Subcutaneous abdominal adipose tissue (tissue), 5 donors: ENCODE data around the gene SYF2.
"Not testable (repeated sequence)": the region's sequence is repeated elsewhere in the genome, so short reads cannot be mapped to it uniquely, and the experiment has no call there.

Source experiments
- H3K27ac ChIP-seq: one replicate; pipeline ENCODE4 v1.7.0; 2013; ENCODE audit warnings: low read depth, mild to moderate bottlenecking, inconsistent platforms, low read length, moderate library complexity
- H3K27me3 ChIP-seq, 5 donors: one replicate each; pipeline ENCODE4 v1.7.0; 2013; ENCODE audit warnings: low read length in 5 of 5, inconsistent platforms in 1 of 5; ENCODE audit not compliant: control insufficient read depth in 5 of 5, insufficient read depth in 4 of 5
- H3K36me3 ChIP-seq, 5 donors: one replicate each; pipeline ENCODE4 v1.7.0; 2013; ENCODE audit warnings: low read length in 5 of 5; ENCODE audit not compliant: control insufficient read depth in 5 of 5, insufficient read depth in 5 of 5
- H3K4me1 ChIP-seq, 5 donors: one replicate each; pipeline ENCODE4 v1.7.0; 2013; ENCODE audit warnings: low read length in 5 of 5, mild to moderate bottlenecking in 3 of 5, moderate library complexity in 1 of 5; ENCODE audit not compliant: control insufficient read depth in 5 of 5, insufficient read depth in 5 of 5
- H3K4me3 ChIP-seq, 5 donors: one replicate each; pipeline ENCODE4 v1.7.0; 2013; ENCODE audit warnings: low read length in 5 of 5, low read depth in 1 of 5
- H3K9ac ChIP-seq, 5 donors: one replicate each; pipeline ENCODE4 v1.7.0; 2013; ENCODE audit warnings: low read length in 5 of 5, mild to moderate bottlenecking in 4 of 5, moderate library complexity in 3 of 5
- H3K9me3 ChIP-seq, 5 donors: one replicate each; pipeline ENCODE4 v1.7.0; 2013; ENCODE audit warnings: low read length in 5 of 5; ENCODE audit not compliant: control insufficient read depth in 5 of 5
- donor health status: healthy.
- donor health status: healthy.
- donor health status: healthy.
- donor health status: healthy.
- donor health status: healthy.

Gene SYF2

DNA sequence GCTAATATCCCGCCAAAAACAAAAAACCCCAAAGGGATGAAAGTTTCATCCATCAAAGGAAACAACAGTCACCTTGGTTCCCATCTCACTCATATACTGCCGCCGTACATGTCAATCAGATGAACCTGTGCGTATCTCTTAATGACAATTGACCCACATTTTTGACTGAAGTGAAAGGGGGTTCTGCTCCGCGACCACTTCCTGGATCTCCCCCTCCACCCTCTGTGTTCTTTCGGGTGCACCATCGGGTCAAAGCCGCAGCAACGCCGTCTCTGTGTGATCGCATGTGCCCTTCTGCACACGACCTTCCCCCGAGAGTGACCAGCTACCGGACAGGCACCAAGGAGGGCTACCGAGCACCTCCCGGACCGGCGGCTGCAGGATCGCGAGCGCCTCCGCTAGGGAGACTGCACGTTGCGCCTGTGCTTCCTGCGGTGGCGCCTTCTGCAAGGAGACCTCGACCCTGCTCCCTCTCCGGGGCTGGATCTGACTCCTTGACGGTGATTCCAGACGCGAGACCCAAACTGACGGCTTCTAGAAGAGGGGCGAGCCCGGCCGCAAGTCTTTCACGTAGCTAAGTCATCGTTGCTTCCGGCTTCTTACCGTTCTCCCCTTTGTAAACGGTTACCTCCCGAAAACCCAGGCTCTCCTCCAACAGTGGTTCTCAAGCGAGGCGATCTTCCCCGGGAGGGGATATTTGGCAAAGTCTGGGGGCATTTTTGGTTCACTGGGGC, 34.4 kb upstream of the SYF2 start:
- not testable (repeated sequence) for H3K9ac ChIP-seq, H3K27me3 ChIP-seq, H3K9me3 ChIP-seq, H3K27ac ChIP-seq, H3K4me1 ChIP-seq, H3K36me3 ChIP-seq
- peak overlapping the region in 3 of 5 donors; percentile 50 to 63 (median 54) for H3K4me3 ChIP-seq

DNA sequence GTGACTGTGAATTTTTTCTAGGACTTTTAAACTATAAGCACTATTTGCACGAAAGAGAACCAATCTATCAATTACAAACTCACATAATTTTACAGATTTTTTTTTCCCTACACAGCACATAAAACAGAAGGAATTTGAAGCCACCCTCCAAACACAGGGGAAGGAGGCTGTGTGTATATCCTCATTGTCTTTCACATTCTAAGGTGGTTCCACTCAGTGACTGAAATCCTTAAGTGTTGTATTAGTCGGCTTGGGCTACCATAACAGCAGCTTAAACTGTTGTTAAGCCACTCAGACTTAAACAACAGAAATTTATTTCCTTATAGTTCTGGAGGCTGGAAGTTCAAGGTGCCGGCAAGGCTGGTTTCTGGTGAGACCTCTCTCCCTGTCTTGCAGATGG, 28.0 kb upstream of the SYF2 start:
- H3K27me3 ChIP-seq, H3K27ac ChIP-seq: not testable (repeated sequence)

DNA sequence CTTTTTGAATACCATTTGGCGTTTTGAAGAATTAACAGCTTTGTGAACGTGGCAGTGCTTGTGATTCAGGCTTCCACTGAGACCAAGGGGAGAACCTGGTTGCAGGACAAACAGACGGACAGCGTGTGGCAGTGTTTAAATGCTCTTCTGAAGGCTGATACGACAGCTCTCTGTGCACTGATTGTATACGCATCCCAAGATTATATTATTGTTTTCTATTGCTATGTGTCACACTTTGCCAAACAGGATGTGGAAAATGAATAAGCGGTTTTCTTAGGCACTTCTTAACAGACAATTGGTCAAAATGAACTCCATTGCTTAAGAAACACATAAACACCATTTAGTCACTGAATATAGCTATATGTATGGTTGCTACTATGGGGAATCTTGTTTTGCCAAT, 27.5 kb upstream of the SYF2 start:
- not testable (repeated sequence) for H3K4me1 ChIP-seq, H3K9ac ChIP-seq, H3K27ac ChIP-seq

More for the DNA sequence above, 28.0 kb upstream of the SYF2 start:
- H3K4me1 ChIP-seq, H3K9me3 ChIP-seq, H3K36me3 ChIP-seq, H3K4me3 ChIP-seq, H3K9ac ChIP-seq: not testable (repeated sequence)

DNA sequence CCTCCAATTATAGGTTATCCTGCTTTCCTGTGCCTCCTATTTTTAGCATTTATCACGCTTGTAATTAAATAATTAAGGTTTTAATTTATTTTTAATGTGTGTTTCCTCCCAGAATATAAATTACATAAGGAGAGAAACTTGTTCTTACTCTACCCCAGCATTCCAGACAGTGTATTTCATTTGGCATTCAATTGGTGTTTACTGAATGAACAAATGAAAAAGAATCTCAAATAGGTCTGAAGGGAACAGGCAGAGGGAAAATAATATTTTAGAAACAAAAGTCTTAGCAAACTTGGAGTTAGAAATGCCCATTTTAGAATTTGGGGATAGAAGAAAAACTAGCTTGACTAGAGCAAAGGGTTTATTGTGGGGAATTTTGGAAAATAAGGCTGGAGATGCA, 24.9 kb upstream of the SYF2 start:
- H3K9ac ChIP-seq: no peak overlapping the region
- H3K27me3 ChIP-seq: no peaks in the 10 kb centered on the region
- no peaks in the 10 kb centered on the region for H3K9me3 ChIP-seq
- H3K27ac ChIP-seq: no peak overlapping the region
- peaks cover 0 to 3% (median 0%) of the 10 kb centered on the region in 5 donors for H3K4me1 ChIP-seq
- H3K36me3 ChIP-seq: no peaks in the 10 kb centered on the region
- no peak overlapping the region for H3K4me3 ChIP-seq

More for the DNA sequence above, 27.5 kb upstream of the SYF2 start:
- H3K27me3 ChIP-seq, H3K9me3 ChIP-seq, H3K4me3 ChIP-seq, H3K36me3 ChIP-seq: not testable (repeated sequence)

DNA sequence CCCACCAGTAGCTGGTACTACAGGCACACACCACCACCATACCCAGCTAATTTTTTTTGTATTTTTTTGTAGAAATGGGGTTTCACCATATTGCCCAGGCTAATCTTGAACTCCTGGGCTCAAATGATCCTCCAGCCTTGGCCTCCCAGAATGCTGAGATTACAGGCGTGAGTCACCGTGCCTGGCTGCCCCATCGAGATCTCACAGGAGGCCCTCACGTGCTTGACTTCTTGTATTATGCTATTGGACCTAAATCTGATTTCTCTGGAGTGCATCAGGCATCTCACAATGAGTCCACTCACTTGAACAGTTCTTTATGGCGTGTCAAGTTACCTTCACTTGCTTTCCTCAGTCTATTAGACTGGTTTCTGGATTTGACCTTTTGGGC, 24.3 kb upstream of the SYF2 start:
- Histone ChIP-seq H3K9me3 (no peaks in the 10 kb centered on the region), H3K27ac (no peak overlapping the region), H3K4me1 (peaks cover 0 to 3% (median 0%) of the 10 kb centered on the region in 5 donors), H3K9ac (no peak overlapping the region), H3K36me3 (no peaks in the 10 kb centered on the region), H3K4me3 (no peak overlapping the region), H3K27me3 (no peaks in the 10 kb centered on the region)

DNA sequence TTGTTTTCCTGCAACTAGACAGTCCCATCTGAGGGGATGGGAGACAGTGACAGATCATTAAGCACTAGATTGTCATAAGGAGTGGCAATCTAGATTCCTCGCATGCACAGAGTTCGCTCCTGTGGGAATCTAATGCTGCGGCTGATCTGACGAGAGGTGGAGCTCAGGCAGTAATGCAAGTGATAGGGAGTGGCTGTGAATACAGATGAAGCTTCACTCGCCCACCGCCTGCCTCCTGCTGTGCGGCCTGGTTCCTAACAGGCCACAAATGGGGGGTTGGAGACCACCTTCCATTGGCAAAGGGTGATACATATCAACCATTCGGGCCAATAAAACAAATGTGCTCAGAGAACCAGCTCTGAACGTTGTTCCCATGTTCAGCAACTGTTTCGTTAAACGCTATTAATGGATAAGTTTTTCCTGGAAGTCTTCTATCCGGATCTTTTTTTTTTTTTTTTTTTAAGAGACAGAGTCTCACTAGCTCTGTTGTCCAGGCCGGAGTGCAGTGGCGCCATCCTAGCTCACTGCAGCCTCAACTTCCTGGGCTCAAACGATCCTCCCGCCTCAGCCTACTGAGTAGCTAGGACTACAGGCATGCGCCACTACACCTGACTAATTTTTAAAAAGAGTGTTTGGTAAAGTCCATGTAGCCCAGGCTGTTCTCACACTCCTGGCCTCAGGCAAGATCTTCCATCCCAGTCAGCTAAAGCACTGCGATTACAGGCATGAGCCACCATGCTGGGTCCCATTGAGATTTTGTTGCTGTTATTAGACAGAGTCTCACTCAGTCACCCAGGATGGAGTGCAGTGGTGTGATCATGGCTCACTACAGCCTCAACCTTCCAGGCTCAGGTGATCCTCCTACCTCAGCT, 23.6 kb upstream of the SYF2 start:
- Histone ChIP-seq H3K27ac (no peak overlapping the region), H3K36me3 (no peaks in the 10 kb centered on the region)

DNA sequence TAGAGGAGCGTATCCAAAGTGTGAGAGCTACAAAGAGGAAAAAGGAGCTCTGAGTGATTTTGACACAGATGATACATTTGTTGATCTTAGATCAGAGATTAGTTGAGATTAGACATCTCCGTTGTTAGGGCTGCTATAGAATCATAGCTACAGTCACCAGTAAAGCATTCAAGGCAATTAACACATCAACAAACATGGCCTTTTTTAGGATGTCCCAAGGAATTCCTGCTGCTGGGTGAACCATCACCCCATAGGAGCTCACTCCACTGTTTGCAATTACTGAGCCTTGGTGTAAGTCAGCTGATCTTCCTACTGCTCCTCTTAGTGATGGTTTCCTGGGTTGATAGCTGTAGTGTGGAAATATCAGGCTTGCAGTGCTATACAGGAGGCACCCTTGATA, 21.6 kb upstream of the SYF2 start:
- H3K9me3 ChIP-seq: no peaks in the 10 kb centered on the region
- no peaks in the 10 kb centered on the region for H3K36me3 ChIP-seq
- H3K9ac ChIP-seq: no peak overlapping the region
- no peak overlapping the region for H3K27ac ChIP-seq
- H3K4me3 ChIP-seq: no peak overlapping the region
- H3K4me1 ChIP-seq: no peaks in the 10 kb centered on the region
- H3K27me3 ChIP-seq: no peaks in the 10 kb centered on the region

More for the DNA sequence above, 23.6 kb upstream of the SYF2 start:
- Histone ChIP-seq H3K9me3 (no peaks in the 10 kb centered on the region), H3K4me1 (peaks cover 0 to 3% (median 0%) of the 10 kb centered on the region in 5 donors), H3K9ac (no peak overlapping the region), H3K27me3 (no peaks in the 10 kb centered on the region), H3K4me3 (no peak overlapping the region)

DNA sequence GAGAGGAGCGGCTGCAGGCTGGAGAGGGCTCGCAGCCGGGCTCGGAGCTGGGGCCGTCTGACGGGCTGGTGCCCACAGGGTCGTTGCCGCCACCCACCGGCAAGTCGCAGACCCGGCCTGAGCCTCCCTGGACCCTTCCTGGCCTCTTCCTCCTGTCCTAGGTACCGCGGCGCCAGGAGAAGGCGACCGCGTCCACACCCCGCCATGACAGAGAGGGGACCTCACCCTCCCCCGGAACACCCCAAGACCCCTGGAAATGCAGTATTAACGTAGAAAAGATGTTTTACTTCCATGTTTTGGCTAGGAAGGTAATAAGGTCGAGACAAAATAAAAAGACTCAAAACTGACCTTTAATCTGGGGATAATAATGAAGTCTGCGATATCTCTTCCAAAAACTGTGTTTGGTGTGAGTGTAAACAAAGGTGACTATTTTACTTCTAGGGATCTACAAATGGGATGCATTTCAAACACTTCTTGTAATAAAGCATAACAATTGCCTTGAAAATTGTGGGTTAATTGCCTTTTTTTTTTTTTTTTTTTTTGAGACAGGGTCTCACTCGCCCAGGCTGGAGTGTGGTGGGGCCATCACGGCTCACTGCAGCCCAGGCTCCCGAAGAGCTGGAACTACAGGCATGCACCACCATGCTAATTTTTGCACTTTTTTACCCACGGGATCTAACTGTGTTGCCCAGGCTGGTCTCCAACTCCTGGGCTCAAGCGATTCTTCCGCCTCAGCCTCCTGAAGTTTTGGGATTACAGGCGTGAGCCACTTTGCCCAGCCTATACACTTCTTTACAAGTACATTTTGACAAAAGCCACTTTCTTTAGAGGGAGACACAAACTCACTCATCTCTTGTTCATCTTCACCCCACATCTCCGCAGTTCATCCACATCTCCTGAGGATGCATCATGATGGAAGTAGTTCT, 15.8 kb upstream of the SYF2 start:
- peaks cover 2 to 40% (median 34%) of the 10 kb centered on the region in 5 donors for H3K4me1 ChIP-seq
- H3K9ac ChIP-seq: peak overlapping the region in 4 of 5 donors; percentile 63 to 87 (median 72)
- peaks cover 18 to 24% (median 21%) of the 10 kb centered on the region in 5 donors for H3K36me3 ChIP-seq
- peak overlapping the region; percentile 62 to 99 (median 98) for H3K4me3 ChIP-seq
- peak overlapping the region; percentile 97 for H3K27ac ChIP-seq
- no peaks in the 10 kb centered on the region for H3K9me3 ChIP-seq
- no peaks in the 10 kb centered on the region for H3K27me3 ChIP-seq

DNA sequence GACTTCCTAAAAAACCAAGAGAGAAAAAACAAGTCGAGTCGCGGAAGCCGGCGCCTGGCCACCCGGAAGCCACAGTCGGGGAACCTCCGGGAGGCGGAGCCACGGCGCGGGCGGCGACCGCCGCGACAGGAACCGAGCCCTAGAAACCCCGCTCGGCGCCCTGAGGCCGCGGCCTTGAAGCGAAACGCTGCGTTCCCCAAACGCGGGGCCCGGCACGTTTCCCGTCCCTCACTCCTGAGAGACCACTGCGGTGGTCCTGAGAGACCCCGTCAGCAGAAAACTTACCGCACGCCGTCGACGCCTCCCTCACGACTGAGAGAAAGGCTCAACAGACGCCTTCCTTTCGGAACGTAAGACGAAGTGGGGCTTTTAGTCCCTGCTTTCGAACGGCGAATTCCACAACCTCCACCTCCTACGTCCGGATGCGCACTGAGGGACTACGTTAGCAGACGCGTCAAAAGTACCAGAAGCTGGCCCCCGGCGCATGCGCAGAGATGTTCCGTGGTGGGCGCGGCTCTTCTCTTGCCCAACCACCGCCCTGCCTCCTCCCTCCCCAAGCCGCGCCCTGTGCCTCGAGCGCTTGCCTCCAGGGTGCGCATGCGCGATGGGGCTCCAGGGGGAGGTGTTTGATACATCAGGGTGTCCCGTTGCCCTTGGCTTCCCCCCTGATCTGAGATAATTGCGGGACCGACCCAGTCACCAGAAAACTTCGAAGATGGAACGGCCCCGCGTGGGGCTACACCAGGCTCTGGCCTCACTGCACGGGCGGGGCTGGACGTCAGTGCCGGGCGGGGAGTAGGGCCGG, 14.9 kb upstream of the SYF2 start, which contains the start of gene RSRP1:
Gene RSRP1 (minus strand): TSS at position 431 of the 805 bp plus-strand sequence. CDS start 491 bp downstream, outside the sequence.
- Histone ChIP-seq H3K4me1 (peaks cover 2 to 40% (median 34%) of the 10 kb centered on the region in 5 donors), H3K4me3 (peak within 1 kb of the TSS; percentile 85 to 99 (median 99))

More for the DNA sequence above, 14.9 kb upstream of the SYF2 start, which contains the start of gene RSRP1:
- Histone ChIP-seq H3K9me3 (no peaks in the 10 kb centered on the region), H3K9ac (peak within 1 kb of the TSS; percentile 77 to 98 (median 96)), H3K27me3 (no peaks in the 10 kb centered on the region), H3K27ac (peak within 1 kb of the TSS; percentile 97), H3K36me3 (peaks cover 23 to 32% (median 30%) of the 10 kb centered on the region in 5 donors)
